ENCODE results near the gene TRIM42.

The TRIM42 gene

GRCh38 chr3:140655678-140656077, 22.2 kb upstream of the TRIM42 start:
- Histone ChIP-seq H3K36me3 (replicated peaks in 1 of 2; ENCODE audit: control insufficient read depth in 2 of 2, insufficient read depth in 2 of 2, low read length in 2 of 2) (no peaks in the 10 kb centered on the region), H3K4ac (ENCODE audit: low read length) (peak overlapping the region; percentile 66), H2BK15ac (ENCODE audit: low read length) (no peak overlapping the region), H3K4me1 (ENCODE audit: control insufficient read depth in 2 of 2, insufficient read depth in 1 of 2, low read depth in 1 of 2, low read length in 2 of 2) (no peaks in the 10 kb centered on the region), H4K91ac (ENCODE audit: low read depth, low read length, poor library complexity) (no peak overlapping the region), H3K9me3 (replicated peaks in 1 of 2; ENCODE audit: control insufficient read depth in 2 of 2, insufficient read depth in 1 of 2, low read depth in 1 of 2, low read length in 2 of 2) (peaks cover 0 to 2% of the 10 kb centered on the region in 2 donors), H2AFZ (ENCODE audit: low read length) (no peak overlapping the region), H3K27ac (replicated peaks; ENCODE audit: low read length) (no peak overlapping the region), H3K27me3 (ENCODE audit: control insufficient read depth in 3 of 3, insufficient read depth in 3 of 3, low read depth in 1 of 3, low read length in 3 of 3) (no peaks in the 10 kb centered on the region), H3K23ac (ENCODE audit: low read depth, low read length, poor library complexity) (no peak overlapping the region), H3K4me3 (ENCODE audit: low read length in 2 of 2) (no peak overlapping the region), H3K14ac (ENCODE audit: low read length) (no peak overlapping the region), H3K4me2 (ENCODE audit: insufficient read depth, low read length, poor library complexity, severe bottlenecking) (no peak overlapping the region), H4K8ac (ENCODE audit: low read depth, low read length) (no peak overlapping the region), H3K79me1 (ENCODE audit: low read depth, low read length) (no peaks in the 10 kb centered on the region), H2AK5ac (ENCODE audit: low read depth, low read length) (no peak overlapping the region), H3K18ac (ENCODE audit: low read length) (peak overlapping the region; percentile 54), H2BK12ac (ENCODE audit: low read length) (no peak overlapping the region), H3K9ac (ENCODE audit: low read depth, low read length, poor library complexity) (no peak overlapping the region), H2BK120ac (ENCODE audit: low read depth, low read length) (no peak overlapping the region), H2BK5ac (ENCODE audit: low read length) (no peak overlapping the region)
- DNase-seq (ENCODE audit: low spot score): no peak
- WGBS, 2 donors (ENCODE audit: extremely low coverage in 2 of 2, insufficient read length in 2 of 2, insufficient replicate concordance in 1 of 2): no CpG with 5 or more reads among the region's 1 CpG

- Histone ChIP-seq H3K4me3 (ENCODE audit: low read length in 2 of 2) (no peak overlapping the region), H3K18ac (ENCODE audit: low read length) (no peak overlapping the region), H3K9me3 (replicated peaks in 1 of 2; ENCODE audit: control insufficient read depth in 2 of 2, insufficient read depth in 1 of 2, low read depth in 1 of 2, low read length in 2 of 2) (no peaks in the 10 kb centered on the region), H2BK12ac (ENCODE audit: low read length) (no peak overlapping the region), H3K14ac (ENCODE audit: low read length) (no peak overlapping the region), H2AFZ (ENCODE audit: low read length) (no peak overlapping the region), H3K4me2 (ENCODE audit: insufficient read depth, low read length, poor library complexity, severe bottlenecking) (no peak overlapping the region), H3K27me3 (ENCODE audit: control insufficient read depth in 3 of 3, insufficient read depth in 3 of 3, low read depth in 1 of 3, low read length in 3 of 3) (no peaks in the 10 kb centered on the region), H3K36me3 (replicated peaks in 1 of 2; ENCODE audit: control insufficient read depth in 2 of 2, insufficient read depth in 2 of 2, low read length in 2 of 2) (no peaks in the 10 kb centered on the region), H2BK5ac (ENCODE audit: low read length) (no peak overlapping the region), H3K27ac (replicated peaks; ENCODE audit: low read length) (no peak overlapping the region), H2BK15ac (ENCODE audit: low read length) (no peak overlapping the region), H2BK120ac (ENCODE audit: low read depth, low read length) (no peak overlapping the region), H3K4ac (ENCODE audit: low read length) (no peak overlapping the region), H4K8ac (ENCODE audit: low read depth, low read length) (no peak overlapping the region), H3K23ac (ENCODE audit: low read depth, low read length, poor library complexity) (no peak overlapping the region), H3K9ac (ENCODE audit: low read depth, low read length, poor library complexity) (no peak overlapping the region), H4K91ac (ENCODE audit: low read depth, low read length, poor library complexity) (no peak overlapping the region), H3K4me1 (ENCODE audit: control insufficient read depth in 2 of 2, insufficient read depth in 1 of 2, low read depth in 1 of 2, low read length in 2 of 2) (no peaks in the 10 kb centered on the region), H3K79me1 (ENCODE audit: low read depth, low read length) (no peaks in the 10 kb centered on the region), H2AK5ac (ENCODE audit: low read depth, low read length) (no peak overlapping the region)
- DNase-seq (ENCODE audit: low spot score): no peak
- WGBS, 2 donors (ENCODE audit: extremely low coverage in 2 of 2, insufficient read length in 2 of 2, insufficient replicate concordance in 1 of 2): no CpG with 5 or more reads among the region's 5 CpGs
Observed at GRCh38 chr3:140664111-140664510, 13.8 kb upstream of the TRIM42 start.

- Histone ChIP-seq H3K79me1 (ENCODE audit: low read depth, low read length) (no peaks in the 10 kb centered on the region), H2BK15ac (ENCODE audit: low read length) (no peak overlapping the region), H3K14ac (ENCODE audit: low read length) (peak overlapping the region; percentile 32), H2BK5ac (ENCODE audit: low read length) (no peak overlapping the region), H3K4me2 (ENCODE audit: insufficient read depth, low read length, poor library complexity, severe bottlenecking) (no peak overlapping the region), H2BK12ac (ENCODE audit: low read length) (no peak overlapping the region), H3K4me1 (ENCODE audit: control insufficient read depth in 2 of 2, insufficient read depth in 1 of 2, low read depth in 1 of 2, low read length in 2 of 2) (no peaks in the 10 kb centered on the region), H4K91ac (ENCODE audit: low read depth, low read length, poor library complexity) (peak overlapping the region; percentile 31), H2AFZ (ENCODE audit: low read length) (no peak overlapping the region), H3K36me3 (replicated peaks in 1 of 2; ENCODE audit: control insufficient read depth in 2 of 2, insufficient read depth in 2 of 2, low read length in 2 of 2) (no peaks in the 10 kb centered on the region), H4K8ac (ENCODE audit: low read depth, low read length) (no peak overlapping the region), H3K9ac (ENCODE audit: low read depth, low read length, poor library complexity) (no peak overlapping the region), H3K4me3 (ENCODE audit: low read length in 2 of 2) (no peak overlapping the region), H3K4ac (ENCODE audit: low read length) (no peak overlapping the region), H3K27me3 (ENCODE audit: control insufficient read depth in 3 of 3, insufficient read depth in 3 of 3, low read depth in 1 of 3, low read length in 3 of 3) (no peaks in the 10 kb centered on the region), H3K23ac (ENCODE audit: low read depth, low read length, poor library complexity) (peak overlapping the region; percentile 25), H3K18ac (ENCODE audit: low read length) (peak overlapping the region; percentile 46), H3K9me3 (replicated peaks in 1 of 2; ENCODE audit: control insufficient read depth in 2 of 2, insufficient read depth in 1 of 2, low read depth in 1 of 2, low read length in 2 of 2) (no peaks in the 10 kb centered on the region), H3K27ac (replicated peaks; ENCODE audit: low read length) (no peak overlapping the region), H2BK120ac (ENCODE audit: low read depth, low read length) (no peak overlapping the region), H2AK5ac (ENCODE audit: low read depth, low read length) (no peak overlapping the region)
- WGBS, 2 donors (ENCODE audit: extremely low coverage in 2 of 2, insufficient read length in 2 of 2, insufficient replicate concordance in 1 of 2): no CpG with 5 or more reads among the region's 27 CpGs
- no peak for DNase-seq (ENCODE audit: low spot score)
Observed at GRCh38 chr3:140682586-140682985, 4.7 kb downstream of the TRIM42 start.

- Histone ChIP-seq H3K4me3 (ENCODE audit: low read length in 2 of 2) (no peak overlapping the region), H4K8ac (ENCODE audit: low read depth, low read length) (no peak overlapping the region), H3K23ac (ENCODE audit: low read depth, low read length, poor library complexity) (no peak overlapping the region), H4K91ac (ENCODE audit: low read depth, low read length, poor library complexity) (no peak overlapping the region), H3K18ac (ENCODE audit: low read length) (no peak overlapping the region), H2AK5ac (ENCODE audit: low read depth, low read length) (no peak overlapping the region), H3K4me2 (ENCODE audit: insufficient read depth, low read length, poor library complexity, severe bottlenecking) (no peak overlapping the region), H3K4me1 (ENCODE audit: control insufficient read depth in 2 of 2, insufficient read depth in 1 of 2, low read depth in 1 of 2, low read length in 2 of 2) (no peaks in the 10 kb centered on the region), H3K27ac (replicated peaks; ENCODE audit: low read length) (no peak overlapping the region), H3K9me3 (replicated peaks in 1 of 2; ENCODE audit: control insufficient read depth in 2 of 2, insufficient read depth in 1 of 2, low read depth in 1 of 2, low read length in 2 of 2) (no peaks in the 10 kb centered on the region), H2BK12ac (ENCODE audit: low read length) (no peak overlapping the region), H2AFZ (ENCODE audit: low read length) (no peak overlapping the region), H3K27me3 (ENCODE audit: control insufficient read depth in 3 of 3, insufficient read depth in 3 of 3, low read depth in 1 of 3, low read length in 3 of 3) (no peaks in the 10 kb centered on the region), H2BK15ac (ENCODE audit: low read length) (no peak overlapping the region), H2BK5ac (ENCODE audit: low read length) (no peak overlapping the region), H2BK120ac (ENCODE audit: low read depth, low read length) (no peak overlapping the region), H3K36me3 (replicated peaks in 1 of 2; ENCODE audit: control insufficient read depth in 2 of 2, insufficient read depth in 2 of 2, low read length in 2 of 2) (no peaks in the 10 kb centered on the region), H3K14ac (ENCODE audit: low read length) (no peak overlapping the region), H3K9ac (ENCODE audit: low read depth, low read length, poor library complexity) (no peak overlapping the region), H3K79me1 (ENCODE audit: low read depth, low read length) (no peaks in the 10 kb centered on the region), H3K4ac (ENCODE audit: low read length) (no peak overlapping the region)
- no CpG with 5 or more reads among the region's 2 CpGs for WGBS, 2 donors (ENCODE audit: extremely low coverage in 2 of 2, insufficient read length in 2 of 2, insufficient replicate concordance in 1 of 2)
- no peak for DNase-seq (ENCODE audit: low spot score)
Observed at GRCh38 chr3:140686128-140686527, 8.3 kb downstream of the TRIM42 start.
